NCI-H2107 (cell line): Measurements from ENCODE around the gene MYO1F.
"Not testable (repeated sequence)": the region's sequence is repeated elsewhere in the genome, so short reads cannot be mapped to it uniquely, and the experiment has no call there.

Experiments used
- DNase-seq: peaks from one replicate; lab custom pipeline; 2025; lab: John Stamatoyannopoulos, UW

Gene MYO1F

GRCh38 chr19:8517551-8518442, 59.4 kb downstream of the MYO1F start:
- no peak for DNase-seq

DNA sequence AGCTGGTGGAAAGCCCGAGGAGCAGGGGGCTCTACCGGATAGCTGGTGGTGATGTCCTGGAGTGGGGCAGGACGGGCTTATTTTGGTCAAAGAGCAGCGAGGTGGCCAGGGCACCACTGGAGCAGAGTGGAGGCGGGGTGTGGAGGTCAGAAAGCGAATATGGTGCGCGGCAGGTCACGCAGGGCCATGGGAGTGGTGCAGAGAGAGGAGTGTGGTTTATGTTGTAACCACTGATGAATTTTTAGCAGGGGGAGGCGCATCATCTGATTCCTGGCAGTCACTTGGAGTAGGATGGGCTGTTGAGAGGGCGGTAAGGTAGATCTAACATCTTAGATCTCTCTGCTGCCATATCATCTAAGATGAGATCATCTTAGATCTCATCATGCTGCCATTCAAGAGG, 61.9 kb downstream of the MYO1F start:
- DNase-seq: no peak

DNA sequence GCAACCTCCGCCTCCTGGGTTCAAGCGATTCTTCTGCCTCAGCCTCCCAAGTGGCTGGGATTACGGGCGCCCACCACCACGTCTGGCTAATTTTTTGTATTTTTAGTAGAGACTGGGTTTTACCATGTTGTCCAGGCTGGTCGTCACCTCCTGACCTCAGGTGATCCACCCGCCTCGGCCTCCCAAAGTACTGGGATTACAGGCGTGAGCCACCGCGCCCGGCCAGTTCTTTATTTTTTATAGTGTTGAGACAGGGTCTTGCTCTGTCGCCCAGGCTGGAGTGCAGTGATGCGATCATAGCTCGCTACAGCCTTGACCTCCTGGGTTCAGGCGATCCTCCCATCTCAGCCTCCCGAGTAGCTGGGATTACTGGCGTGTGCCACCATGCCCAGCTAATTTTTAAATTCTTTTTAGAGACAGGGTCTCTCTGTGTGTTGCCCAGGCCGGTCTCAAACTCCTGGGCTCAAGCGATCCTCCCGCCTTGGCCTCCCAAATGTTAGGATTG, 62.7 kb downstream of the MYO1F start:
- not testable (repeated sequence) for DNase-seq

DNA sequence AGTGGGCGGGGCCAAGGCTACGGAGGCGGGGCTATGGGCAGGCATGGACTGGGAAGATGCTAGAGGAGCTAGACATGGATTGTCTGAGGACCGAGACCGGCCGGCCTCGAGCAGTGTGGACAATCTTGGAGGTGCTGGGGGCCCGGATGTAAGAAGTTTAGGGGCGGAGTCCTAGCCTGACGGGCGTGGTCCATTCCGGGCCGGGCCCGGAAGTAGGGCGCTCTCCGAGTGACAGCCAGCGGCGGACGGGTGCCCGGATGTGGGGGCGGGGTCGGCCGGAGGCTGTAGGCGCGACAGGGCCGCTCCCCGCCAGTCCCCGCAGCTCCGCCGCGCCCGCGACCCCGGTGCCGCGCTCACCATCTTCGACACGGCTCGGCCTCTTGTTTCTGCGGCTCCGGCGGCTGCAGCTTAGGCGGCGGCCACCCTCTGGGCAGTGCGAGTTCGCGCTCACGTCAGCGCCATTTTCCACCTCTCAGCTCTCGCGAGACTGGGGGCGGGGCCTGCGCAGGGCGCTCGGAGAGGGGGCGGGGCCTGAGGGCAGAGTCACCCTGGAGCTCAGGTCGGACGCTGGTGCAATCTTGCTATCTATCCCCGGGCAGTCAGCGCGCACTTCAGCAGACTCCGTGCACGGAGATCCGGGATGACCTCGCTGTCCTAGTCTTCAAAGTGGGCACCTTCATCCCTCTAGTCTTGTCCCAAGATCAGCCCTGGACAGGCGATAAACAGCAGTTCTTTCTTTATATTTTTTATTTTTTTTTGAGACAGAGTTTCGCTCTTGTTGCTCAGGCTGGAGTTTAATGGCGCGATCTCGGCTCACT, 63.3 kb downstream of the MYO1F start, which contains the start of gene ZNF414:
Gene ZNF414, minus strand, starts transcription at position 481 of the 818 bp plus-strand sequence. Its CDS starts 121 bp downstream, at position 360.
- DNase-seq: peak; percentile 92

DNA sequence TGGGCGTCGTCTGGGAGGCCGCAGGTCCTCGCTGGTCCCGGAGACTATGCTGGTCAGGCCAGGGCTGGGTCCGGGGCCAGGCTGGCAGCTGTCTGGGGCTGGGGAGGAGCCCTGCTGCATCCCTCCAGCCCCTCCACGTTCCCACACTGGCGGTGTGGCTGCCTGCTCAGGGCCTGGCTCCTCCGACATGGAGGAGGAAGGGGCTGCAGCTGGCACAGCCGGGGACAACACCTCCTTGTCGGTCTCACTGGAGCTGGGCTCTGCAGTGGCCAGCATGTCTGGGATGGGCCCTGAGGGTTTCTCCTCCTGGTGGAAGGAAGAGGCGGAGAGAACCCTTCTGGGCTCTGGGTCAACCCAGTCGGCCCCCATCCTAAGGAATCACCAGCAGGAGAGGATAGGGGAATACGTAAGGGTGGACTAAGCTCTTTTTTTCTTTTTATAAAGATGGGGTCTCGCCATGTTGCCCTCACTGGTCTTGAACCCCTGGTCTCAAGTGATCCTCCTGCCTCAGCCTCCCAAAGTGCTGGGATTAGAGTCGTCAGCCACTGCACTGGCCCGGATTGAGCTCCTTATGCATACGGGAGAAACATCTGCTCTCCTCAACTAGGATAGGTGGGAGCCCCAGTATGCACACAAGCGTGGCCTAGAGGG, 64.1 kb downstream of the MYO1F start:
- DNase-seq: no peak

GRCh38 chr19:8512115-8512967, 64.9 kb downstream of the MYO1F start:
- DNase-seq: no peak

- no peak for DNase-seq
These were observed 65.6 kb downstream of the MYO1F start for GRCh38 chr19:8511573-8512101.

DNA sequence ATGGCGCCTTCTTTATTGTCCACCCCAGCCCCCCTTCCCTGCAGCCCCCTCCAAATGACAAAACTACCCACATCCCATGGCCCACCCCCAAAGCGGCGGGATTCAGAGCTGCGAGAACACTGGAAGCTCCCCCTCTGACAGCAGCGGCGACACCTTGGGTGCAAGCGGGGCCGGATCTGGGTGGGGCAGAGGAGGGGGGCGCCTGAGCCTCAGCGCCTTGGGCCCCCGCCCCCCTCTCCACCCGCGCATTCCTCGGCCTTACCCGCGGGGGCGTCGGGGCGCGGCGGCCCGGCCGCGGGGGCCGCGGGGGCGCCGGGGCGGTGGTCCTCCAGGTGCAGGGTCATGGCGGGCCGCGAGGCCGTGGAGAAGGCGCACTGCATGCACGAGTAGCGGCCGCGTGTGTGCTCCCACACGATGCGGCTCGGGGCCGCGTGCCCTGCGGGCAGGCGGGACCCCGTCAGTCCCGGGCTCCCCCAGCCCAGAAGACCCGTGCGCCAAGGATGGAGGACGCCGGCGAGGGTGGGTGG, 66.6 kb downstream of the MYO1F start:
- no peak for DNase-seq

DNA sequence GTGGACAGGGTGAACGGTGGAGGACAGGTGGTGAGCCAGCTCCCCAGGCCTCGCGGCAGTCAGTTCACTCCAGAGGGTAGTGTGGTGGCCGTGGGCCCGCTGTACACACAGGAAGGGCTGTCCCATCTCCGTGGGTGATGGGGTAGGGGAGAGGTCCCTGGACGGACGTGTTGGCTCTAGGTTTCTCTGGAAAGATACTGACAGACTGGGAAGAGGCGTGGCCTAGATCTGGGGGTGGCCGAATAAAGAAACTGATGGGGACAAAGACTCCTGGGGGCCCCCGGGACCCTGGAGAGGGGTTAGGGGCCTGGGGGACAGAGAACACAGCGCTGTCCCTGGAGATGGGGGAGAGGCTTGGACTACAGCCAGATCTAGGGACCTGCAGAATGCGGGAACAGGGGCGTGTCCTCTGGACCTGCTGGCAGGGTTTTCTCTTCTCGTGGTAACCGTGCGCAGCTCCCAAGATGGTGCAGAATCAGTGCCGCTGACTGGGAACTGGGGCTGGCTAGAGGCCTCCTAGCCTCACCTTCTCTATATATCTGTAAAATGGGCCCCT, 70.8 kb downstream of the MYO1F start:
- DNase-seq: peak; percentile 13

DNA sequence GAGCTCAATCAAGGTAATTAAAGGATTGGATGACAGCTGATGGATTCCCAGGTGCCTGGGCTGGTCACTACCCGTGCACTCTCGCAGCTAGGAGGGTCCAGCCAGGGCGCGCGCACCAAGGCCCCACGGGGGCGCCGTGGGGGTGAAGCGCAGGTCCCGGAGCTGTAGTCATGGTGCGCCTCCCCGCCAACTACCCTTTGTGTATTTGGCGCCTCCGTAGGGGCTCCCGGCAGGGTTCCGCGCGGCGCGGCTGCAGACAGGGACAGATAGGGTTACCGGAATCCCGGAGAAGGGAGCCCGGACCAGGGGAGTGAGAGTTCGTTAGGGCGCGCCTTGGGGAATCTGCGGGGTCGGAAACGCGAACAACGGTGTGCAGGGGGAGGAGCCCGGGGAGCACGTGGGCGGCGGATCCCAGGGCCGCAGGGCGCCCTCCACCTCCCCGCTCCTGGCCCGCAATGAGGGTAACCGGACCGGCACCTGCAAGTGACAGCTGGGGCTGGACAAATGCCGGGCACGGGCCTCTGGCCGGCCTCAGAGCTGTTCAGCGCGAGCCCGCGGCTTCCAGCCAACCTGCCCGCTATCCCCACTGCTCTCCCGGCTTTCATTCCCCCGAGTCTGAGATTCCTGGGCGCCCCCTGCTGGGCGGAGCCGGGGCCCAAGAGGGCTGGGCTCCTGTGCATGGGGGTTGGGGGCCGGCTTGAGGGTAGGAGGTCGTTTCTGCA, 71.4 kb downstream of the MYO1F start:
- peak; percentile 26 for DNase-seq

GRCh38 chr19:8504919-8505318, 72.3 kb downstream of the MYO1F start:
- no peak for DNase-seq

- DNase-seq: no peak
These were observed 73.1 kb downstream of the MYO1F start for GRCh38 chr19:8504171-8504570.

DNA sequence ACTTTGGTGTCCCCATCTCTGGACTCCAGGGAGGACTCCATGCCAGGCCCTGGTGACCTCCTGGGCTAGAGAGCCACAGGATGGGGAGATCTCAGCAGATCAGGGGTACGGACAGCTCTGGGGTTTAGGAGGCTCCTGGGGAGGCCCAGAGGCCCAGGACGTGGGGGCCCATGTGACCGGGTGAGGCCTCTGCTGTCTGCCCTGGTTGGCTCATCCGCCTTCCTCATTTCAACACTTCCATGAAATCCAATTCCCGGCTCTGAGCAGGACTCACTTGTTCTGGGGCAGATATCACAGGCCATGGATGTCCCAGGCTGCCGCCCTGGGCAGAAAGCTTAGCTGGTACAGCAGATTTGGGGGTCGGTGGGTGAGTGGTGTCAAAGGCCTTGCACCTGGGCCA, 73.7 kb downstream of the MYO1F start:
- DNase-seq: no peak

- DNase-seq: no peak
These were observed 75.3 kb downstream of the MYO1F start for GRCh38 chr19:8501981-8502380.

DNA sequence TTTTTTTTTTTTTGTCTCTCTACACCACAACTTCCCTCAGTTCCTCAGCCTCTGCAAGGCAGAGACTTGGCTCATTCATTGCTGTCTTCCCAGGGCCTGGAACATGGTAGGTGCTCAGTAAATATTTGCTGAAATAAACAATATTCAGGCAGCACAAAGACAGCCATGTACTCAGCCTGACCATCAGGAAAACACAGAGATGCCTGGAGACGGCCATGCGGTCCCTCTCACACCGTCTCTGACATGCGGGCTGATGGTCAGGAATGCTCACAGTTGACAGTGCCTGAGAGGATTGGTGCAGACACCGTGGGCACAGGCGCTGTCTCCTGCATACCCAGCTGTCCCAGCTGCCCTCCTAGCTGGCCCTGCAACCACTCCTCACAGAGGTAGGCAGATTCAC, 75.7 kb downstream of the MYO1F start:
- DNase-seq: no peak

- DNase-seq: no peak
These were observed 77.1 kb downstream of the MYO1F start for GRCh38 chr19:8500158-8500557.

DNA sequence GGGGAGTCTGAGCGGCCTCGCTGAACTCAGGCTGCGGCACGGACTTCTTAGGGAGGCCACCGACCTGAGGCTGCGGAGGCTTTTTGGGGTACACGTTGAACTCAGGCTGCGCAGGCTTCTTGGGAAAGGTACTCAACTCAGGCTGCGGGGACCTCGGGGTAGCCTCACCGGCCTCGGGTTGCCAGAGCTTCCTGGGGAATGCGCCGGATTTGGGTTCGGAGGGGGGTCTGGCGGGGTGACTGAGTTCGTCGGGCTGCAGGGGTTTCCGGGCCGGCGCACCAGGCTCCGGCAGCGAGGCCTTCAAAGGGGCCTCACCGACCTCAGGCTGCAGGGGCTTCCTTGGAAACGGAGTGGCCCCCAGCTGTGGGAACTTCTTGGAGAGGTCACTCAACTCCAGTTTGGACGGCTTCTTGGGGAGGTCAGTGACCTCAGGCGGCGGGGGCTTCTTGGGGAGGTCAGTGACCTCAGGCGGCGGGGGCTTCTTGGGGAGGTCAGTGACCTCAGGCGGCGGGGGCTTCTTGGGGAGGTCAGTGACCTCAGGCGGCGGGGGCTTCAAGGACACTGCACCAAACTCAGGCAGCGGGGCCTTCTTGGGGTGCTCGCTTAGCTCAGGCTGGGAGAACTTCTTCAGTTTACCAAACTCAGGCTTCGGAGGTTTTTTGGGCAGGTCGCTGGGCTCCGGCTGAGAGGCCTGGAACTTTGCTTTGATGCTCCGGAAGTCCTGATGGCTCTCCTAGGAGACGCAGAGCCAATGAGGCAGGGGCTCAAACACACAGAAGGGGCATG, 78.0 kb downstream of the MYO1F start:
- no peak for DNase-seq

DNA sequence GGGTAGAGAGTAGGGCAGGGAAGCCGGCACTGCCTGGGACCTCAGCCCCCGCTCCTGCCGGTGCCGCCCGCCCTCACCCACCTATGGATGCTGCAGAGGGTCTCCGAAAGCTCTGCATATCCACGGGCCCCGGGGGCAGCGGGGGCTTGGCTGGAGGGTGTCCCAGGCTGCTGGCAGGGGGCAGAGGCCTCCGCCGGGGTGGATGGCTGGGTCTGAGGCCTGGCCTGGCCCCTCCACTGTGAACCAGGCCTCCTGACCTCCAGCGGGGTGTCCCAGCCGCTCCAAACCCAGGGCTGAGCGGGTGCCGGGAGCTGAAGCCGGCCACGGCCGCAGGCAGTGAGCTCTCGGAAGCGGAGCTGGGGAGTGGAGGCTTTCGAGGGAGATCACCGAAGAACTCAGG, 78.9 kb downstream of the MYO1F start:
- DNase-seq: no peak

GRCh38 chr19:8494158-8494557, 83.1 kb downstream of the MYO1F start:
- DNase-seq: no peak
